Panc1 (cell line): Measurements from ENCODE around the gene GRM3. TPM values are rescaled to one million over a fixed set of nuclear protein-coding genes. Genes with fewer than 3 reads are reported as not detected.

ENCODE experiments used
- ATAC-seq: fragments of 200-7000 bp; cut with Tn5 transposase; 2 replicates; pipeline ENCODE4 v1.9.1; 2020; ENCODE audit warnings: mild to moderate bottlenecking, moderate library complexity
- BruUV-seq: library from RNA; stranded (reverse); fragments of 400-500 nt; replicated peaks from 2 replicates; lab custom pipeline; 2021; lab: Mats Ljungman, UMichigan
- CTCF ChIA-PET: fragments of 300-600 bp; sonication (Branson Sonifier 250); formaldehyde crosslinking; loops from one replicate; lab custom pipeline; 2022; ENCODE audit warnings: antibody characterized with exemption; lab: Charles Lee
- POLR2A ChIA-PET: fragments of 300-600 bp; sonication (Branson Sonifier 250); formaldehyde crosslinking; loops from one replicate; lab custom pipeline; 2022; ENCODE audit warnings: antibody characterized with exemption; lab: Charles Lee
- DNase-seq: peaks from one replicate; pipeline ENCODE4 v3.0.0-alpha.2; 2010; ENCODE audit warnings: low read depth, low spot score
- H3K27ac ChIP-seq: 2 replicates; pipeline ENCODE4 v1.5.1; 2011; ENCODE audit warnings: mild to moderate bottlenecking, low read length, inconsistent platforms
- H3K27me3 ChIP-seq: fragments of 200-500 bp; sonication (Bioruptor generic); 2 replicates; pipeline ENCODE4 v1.6.0; 2014; ENCODE audit warnings: low read length, inconsistent platforms; ENCODE audit not compliant: control insufficient read depth, insufficient read depth
- H3K36me3 ChIP-seq: fragments of 200-500 bp; sonication (Bioruptor generic); 2 replicates; pipeline ENCODE4 v1.5.1; 2014; ENCODE audit warnings: inconsistent platforms, mild to moderate bottlenecking, low read length, moderate library complexity; ENCODE audit not compliant: control insufficient read depth, insufficient read depth
- H3K4me1 ChIP-seq: 2 replicates; pipeline ENCODE4 v1.5.1; 2011; ENCODE audit warnings: inconsistent platforms, mild to moderate bottlenecking, low read length, moderate library complexity; ENCODE audit not compliant: control insufficient read depth, insufficient read depth
- H3K4me3 ChIP-seq, 2 experiments: 2 replicates each; pipeline ENCODE4 v1.5.1; 2011 to 2012; ENCODE audit warnings: low read depth in 2 of 2, low read length in 2 of 2, mild to moderate bottlenecking in 2 of 2, inconsistent platforms in 1 of 2, moderate library complexity in 1 of 2
- H3K9me3 ChIP-seq: fragments of 200-500 bp; sonication (Bioruptor generic); 2 replicates; pipeline ENCODE4 v1.5.1; 2014; ENCODE audit warnings: low read depth, mild to moderate bottlenecking, inconsistent platforms, low read length, moderate library complexity; ENCODE audit not compliant: control insufficient read depth, insufficient read depth
- CTCF ChIP-seq: fragments of 450-650 bp; IDR thresholded peaks from 2 replicates; pipeline ENCODE4 v1.5.1; 2017; ENCODE audit warnings: mild to moderate bottlenecking
- POLR2AphosphoS5 ChIP-seq: IDR thresholded peaks from 2 replicates; pipeline ENCODE4 v1.6.1; 2012; ENCODE audit warnings: mild to moderate bottlenecking, low read depth, low read length, moderate library complexity
- REST ChIP-seq, 2 experiments: IDR thresholded peaks; 2 replicates each; pipeline ENCODE4 v1.6.1; 2011 to 2012; ENCODE audit warnings: low read depth in 2 of 2, control low read depth in 1 of 2, low read length in 1 of 2, mild to moderate bottlenecking in 1 of 2, moderate library complexity in 1 of 2; ENCODE audit not compliant: insufficient read depth in 1 of 2
- SIN3A ChIP-seq: IDR thresholded peaks from 2 replicates; pipeline ENCODE4 v1.6.1; 2012; ENCODE audit warnings: low read depth, mild to moderate bottlenecking, low read length, moderate library complexity, borderline replicate concordance; ENCODE audit not compliant: insufficient read depth
- TCF7L2 ChIP-seq: IDR thresholded peaks from 2 replicates; pipeline ENCODE4 v1.6.1; 2011; ENCODE audit warnings: mild to moderate bottlenecking, low read depth, low read length, inconsistent platforms
- in situ Hi-C: cut with HindIII; loops from 2 replicates; pipeline ENCODE4 v1.10.0; 2016; ENCODE audit warnings: low sequenced_read_pairs, low pct_unique_long_range_greater_than_20kb
- intact Hi-C: fragments of 100-400 bp; cut with micrococcal nuclease; formaldehyde crosslinking; loops from one replicate; pipeline ENCODE4 v1.10.0; 2022; ENCODE audit not compliant: unreplicated experiment
- total RNA-seq: library from RNA; stranded (reverse); gene quantifications from one replicate; pipeline ENCODE4 v1.2.1, GENCODE V29; 2021; ENCODE audit not compliant: unreplicated experiment

Gene GRM3
- total RNA-seq, 1 experiment from 2014 or later = not detected

- TF ChIP-seq REST (IDR thresholded peaks at IDR 0.05; ENCODE audit: insufficient read depth in 1 of 2, low read depth in 2 of 2, low read length in 1 of 2) (no peak), SIN3A (no peak), TCF7L2 (no peak), POLR2AphosphoS5 (no peak)
- in situ Hi-C loops = no loop called here
- H3K27me3 ChIP-seq = peaks cover 2% of the 10 kb centered on the region; the same call in 1 of the 2 replicates
- intact Hi-C loops = no loop called here
- H3K9me3 ChIP-seq = no peaks in the 10 kb centered on the region
- ATAC-seq = no peak
- H3K4me1 ChIP-seq = no peaks in the 10 kb centered on the region
- H3K27ac ChIP-seq = no peak overlapping the region
- CTCF ChIA-PET = no interaction called here
- no peak overlapping the region for H3K4me3 ChIP-seq
- POLR2A ChIA-PET = interaction anchor here (0.6 kb wide), 1 partner anchor 512 kb away, joined by 3 read pairs; no protein-coding TSS in a partner anchor
- no TSS peak for BruUV-seq
- DNase-seq = no peak
- no peaks in the 10 kb centered on the region for H3K36me3 ChIP-seq
Measured at GRCh38 chr7:86647385-86648094, 3.8 kb downstream of the GRM3 start.

- Histone ChIP-seq H3K36me3 (no peaks in the 10 kb centered on the region), H3K27me3 (peaks cover 2% of the 10 kb centered on the region; the same call in 1 of the 2 replicates), H3K4me1 (no peaks in the 10 kb centered on the region), H3K27ac (no peak overlapping the region), H3K4me3 (no peak overlapping the region), H3K9me3 (no peaks in the 10 kb centered on the region)
- ChIA-PET POLR2A (no interaction called here), CTCF (no interaction called here)
- TF ChIP-seq POLR2AphosphoS5 (no peak), CTCF (no peak), SIN3A (no peak), TCF7L2 (no peak), REST (IDR thresholded peaks at IDR 0.05; ENCODE audit: insufficient read depth in 1 of 2, low read depth in 2 of 2, low read length in 1 of 2) (no peak)
- no peak for ATAC-seq
- in situ Hi-C loops (no loop called here), intact Hi-C loops (no loop called here)
- no TSS peak for BruUV-seq
- no peak for DNase-seq
Measured at GRCh38 chr7:86648169-86648568, 4.5 kb downstream of the GRM3 start.
